Measurements from ENCODE around the gene DTNB. TPM values are rescaled to one million over a fixed set of nuclear protein-coding genes. Genes with fewer than 3 reads are reported as not detected.

Gene DTNB
- total and polyA plus RNA-seq, 2 donors (not counting 1 experiment from before 2014, with no cell fraction given) = 25.7 to 37.3 TPM

- H3K27me3 ChIP-seq (replicated peaks in 1 of 4; ENCODE audit: control extremely low read depth in 1 of 4, control insufficient read depth in 3 of 4, insufficient read depth in 4 of 4, low read length in 3 of 4) = no peaks in the 10 kb centered on the region
- H3K4me1 ChIP-seq (ENCODE audit: control insufficient read depth in 2 of 2, insufficient read depth in 2 of 2, low read length in 2 of 2) = peaks cover 4 to 23% of the 10 kb centered on the region in 2 donors
- H4K20me1 ChIP-seq (ENCODE audit: control insufficient read depth, insufficient read depth, low read length, poor library complexity, severe bottlenecking) = no peaks in the 10 kb centered on the region
- H3K27ac ChIP-seq (ENCODE audit: low read length in 2 of 2) = no peak overlapping the region
- Mint-ChIP-seq H3K9me3 (ENCODE audit: insufficient read depth) (no peaks in the 10 kb centered on the region), H3K27me3 (no peaks in the 10 kb centered on the region), H3K4me1 (peaks cover 29% of the 10 kb centered on the region), H3K27ac (no peak overlapping the region), H3K4me3 (no peak overlapping the region)
- TF ChIP-seq CTCF (IDR thresholded peaks at IDR 0.05) (no peak), EZH2 (IDR thresholded peaks at IDR 0.05; ENCODE audit: borderline replicate concordance, insufficient read depth, low read depth, low read length, poor library complexity, severe bottlenecking) (no peak)
- intact Hi-C loops (cut with micrococcal nuclease) = no loop called here
- no peak overlapping the region for H3K4me2 ChIP-seq (replicated peaks; ENCODE audit: low read depth, low read length, poor library complexity, severe bottlenecking)
- ChIA-PET POLR2A (interaction anchor here (1.1 kb wide), 1 partner anchor 33 kb away, joined by 5 read pairs; no protein-coding TSS in a partner anchor), CTCF (interaction anchor here (0.7 to 5.5 kb wide), 4 partner anchors 10 to 35 kb away, joined by 3 to 30 read pairs (median 4); no protein-coding TSS in a partner anchor)
- peaks cover 0 to 5% of the 10 kb centered on the region in 2 experiments for H3K36me3 ChIP-seq (replicated peaks in 1 of 2; ENCODE audit: control extremely low read depth in 1 of 2, control insufficient read depth in 1 of 2, extremely low read depth in 1 of 2, insufficient read depth in 2 of 2, low read length in 1 of 2)
- H3K9ac ChIP-seq (ENCODE audit: low read length) = no peak overlapping the region
- DNase-seq (no peak), ATAC-seq (ENCODE audit: low read depth) (no peak)
- no peak overlapping the region for H3K4me3 ChIP-seq (ENCODE audit: control extremely low read depth in 1 of 5, extremely low read depth in 1 of 5, insufficient read depth in 1 of 5, low read depth in 2 of 5, low read length in 4 of 5)
- H3K9me3 ChIP-seq (ENCODE audit: control extremely low read depth in 1 of 3, control insufficient read depth in 2 of 3, insufficient read depth in 1 of 3, low read length in 2 of 3) = no peaks in the 10 kb centered on the region
- no peak overlapping the region for H2AFZ ChIP-seq (ENCODE audit: insufficient read depth, low read depth, low read length, poor library complexity, severe bottlenecking)
- H3K79me2 ChIP-seq (ENCODE audit: control insufficient read depth, insufficient read depth, low read length) = no peaks in the 10 kb centered on the region
- WGBS (ENCODE audit: insufficient coverage) = 96% methylated on average over 4 of the region's 8 CpGs
Observed at GRCh38 chr2:25385910-25386309, 287.5 kb downstream of the DTNB start.

GRCh38 chr2:25383806-25384205, 289.6 kb downstream of the DTNB start:
- ChIA-PET POLR2A (interaction anchor here (0.7 to 0.9 kb wide), 2 partner anchors 18 to 36 kb away, joined by 3 to 7 read pairs; no protein-coding TSS in a partner anchor), CTCF (interaction anchor here (0.9 to 5.5 kb wide), 5 partner anchors 8 to 218 kb away, joined by 3 to 30 read pairs (median 3); no protein-coding TSS in a partner anchor)
- H3K9ac ChIP-seq (ENCODE audit: low read length) = no peak overlapping the region
- 95% methylated on average over 9 of the region's 9 CpGs for WGBS (ENCODE audit: insufficient coverage)
- H2AFZ ChIP-seq (ENCODE audit: insufficient read depth, low read depth, low read length, poor library complexity, severe bottlenecking) = no peak overlapping the region
- H3K9me3 Mint-ChIP-seq (ENCODE audit: insufficient read depth) = no peaks in the 10 kb centered on the region
- ATAC-seq (ENCODE audit: low read depth) = no peak
- H3K27me3 ChIP-seq (replicated peaks in 1 of 4; ENCODE audit: control extremely low read depth in 1 of 4, control insufficient read depth in 3 of 4, insufficient read depth in 4 of 4, low read length in 3 of 4) = no peaks in the 10 kb centered on the region
- peaks cover 0 to 5% of the 10 kb centered on the region in 2 experiments for H3K36me3 ChIP-seq (replicated peaks in 1 of 2; ENCODE audit: control extremely low read depth in 1 of 2, control insufficient read depth in 1 of 2, extremely low read depth in 1 of 2, insufficient read depth in 2 of 2, low read length in 1 of 2)
- H3K9me3 ChIP-seq (ENCODE audit: control extremely low read depth in 1 of 3, control insufficient read depth in 2 of 3, insufficient read depth in 1 of 3, low read length in 2 of 3) = peaks cover 0 to 5% (median 0%) of the 10 kb centered on the region in 3 donors
- no peak overlapping the region for H3K27ac ChIP-seq (ENCODE audit: low read length in 2 of 2)
- no peaks in the 10 kb centered on the region for H3K79me2 ChIP-seq (ENCODE audit: control insufficient read depth, insufficient read depth, low read length)
- H3K27me3 Mint-ChIP-seq = no peaks in the 10 kb centered on the region
- peaks cover 27% of the 10 kb centered on the region for H3K4me1 Mint-ChIP-seq
- no peak for DNase-seq
- no peak overlapping the region for H3K4me2 ChIP-seq (replicated peaks; ENCODE audit: low read depth, low read length, poor library complexity, severe bottlenecking)
- H3K4me1 ChIP-seq (ENCODE audit: control insufficient read depth in 2 of 2, insufficient read depth in 2 of 2, low read length in 2 of 2) = peaks cover 7 to 26% of the 10 kb centered on the region in 2 donors
- TF ChIP-seq CTCF (IDR thresholded peaks at IDR 0.05) (no peak), EZH2 (IDR thresholded peaks at IDR 0.05; ENCODE audit: borderline replicate concordance, insufficient read depth, low read depth, low read length, poor library complexity, severe bottlenecking) (no peak)
- H3K4me3 ChIP-seq (ENCODE audit: control extremely low read depth in 1 of 5, extremely low read depth in 1 of 5, insufficient read depth in 1 of 5, low read depth in 2 of 5, low read length in 4 of 5) = no peak overlapping the region
- H3K4me3 Mint-ChIP-seq = no peak overlapping the region
- intact Hi-C loops (cut with micrococcal nuclease) = no loop called here
- H4K20me1 ChIP-seq (ENCODE audit: control insufficient read depth, insufficient read depth, low read length, poor library complexity, severe bottlenecking) = no peaks in the 10 kb centered on the region
- no peak overlapping the region for H3K27ac Mint-ChIP-seq

Data from B cell (primary cell).